ENCODE results near the gene CMTM4.

The CMTM4 gene

GRCh38 chr16:66698046-66698445 lies 1.5 kb upstream of the CMTM4 start:
- Histone ChIP-seq H3K4me3 (replicated peaks; ENCODE audit: insufficient read depth, low read length) (no peak overlapping the region), H3K27ac (replicated peaks) (no peak overlapping the region)
- TF ChIP-seq GABPA (IDR thresholded peaks at IDR 0.05; ENCODE audit: low read depth) (no peak), SPI1 (IDR thresholded peaks at IDR 0.05; ENCODE audit: borderline replicate concordance, low read depth) (no peak), POLR2AphosphoS5 (IDR thresholded peaks at IDR 0.05; ENCODE audit: low read depth) (no peak)
- TF ChIP-seq, protein P1, sequence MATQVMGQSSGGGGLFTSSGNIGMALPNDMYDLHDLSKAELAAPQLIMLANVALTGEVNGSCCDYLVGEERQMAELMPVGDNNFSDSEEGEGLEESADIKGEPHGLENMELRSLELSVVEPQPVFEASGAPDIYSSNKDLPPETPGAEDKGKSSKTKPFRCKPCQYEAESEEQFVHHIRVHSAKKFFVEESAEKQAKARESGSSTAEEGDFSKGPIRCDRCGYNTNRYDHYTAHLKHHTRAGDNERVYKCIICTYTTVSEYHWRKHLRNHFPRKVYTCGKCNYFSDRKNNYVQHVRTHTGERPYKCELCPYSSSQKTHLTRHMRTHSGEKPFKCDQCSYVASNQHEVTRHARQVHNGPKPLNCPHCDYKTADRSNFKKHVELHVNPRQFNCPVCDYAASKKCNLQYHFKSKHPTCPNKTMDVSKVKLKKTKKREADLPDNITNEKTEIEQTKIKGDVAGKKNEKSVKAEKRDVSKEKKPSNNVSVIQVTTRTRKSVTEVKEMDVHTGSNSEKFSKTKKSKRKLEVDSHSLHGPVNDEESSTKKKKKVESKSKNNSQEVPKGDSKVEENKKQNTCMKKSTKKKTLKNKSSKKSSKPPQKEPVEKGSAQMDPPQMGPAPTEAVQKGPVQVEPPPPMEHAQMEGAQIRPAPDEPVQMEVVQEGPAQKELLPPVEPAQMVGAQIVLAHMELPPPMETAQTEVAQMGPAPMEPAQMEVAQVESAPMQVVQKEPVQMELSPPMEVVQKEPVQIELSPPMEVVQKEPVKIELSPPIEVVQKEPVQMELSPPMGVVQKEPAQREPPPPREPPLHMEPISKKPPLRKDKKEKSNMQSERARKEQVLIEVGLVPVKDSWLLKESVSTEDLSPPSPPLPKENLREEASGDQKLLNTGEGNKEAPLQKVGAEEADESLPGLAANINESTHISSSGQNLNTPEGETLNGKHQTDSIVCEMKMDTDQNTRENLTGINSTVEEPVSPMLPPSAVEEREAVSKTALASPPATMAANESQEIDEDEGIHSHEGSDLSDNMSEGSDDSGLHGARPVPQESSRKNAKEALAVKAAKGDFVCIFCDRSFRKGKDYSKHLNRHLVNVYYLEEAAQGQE (IDR thresholded peaks at IDR 0.05; ENCODE audit: insufficient replicate concordance, low read depth): no peak
- TF ChIP-seq, protein P2, sequence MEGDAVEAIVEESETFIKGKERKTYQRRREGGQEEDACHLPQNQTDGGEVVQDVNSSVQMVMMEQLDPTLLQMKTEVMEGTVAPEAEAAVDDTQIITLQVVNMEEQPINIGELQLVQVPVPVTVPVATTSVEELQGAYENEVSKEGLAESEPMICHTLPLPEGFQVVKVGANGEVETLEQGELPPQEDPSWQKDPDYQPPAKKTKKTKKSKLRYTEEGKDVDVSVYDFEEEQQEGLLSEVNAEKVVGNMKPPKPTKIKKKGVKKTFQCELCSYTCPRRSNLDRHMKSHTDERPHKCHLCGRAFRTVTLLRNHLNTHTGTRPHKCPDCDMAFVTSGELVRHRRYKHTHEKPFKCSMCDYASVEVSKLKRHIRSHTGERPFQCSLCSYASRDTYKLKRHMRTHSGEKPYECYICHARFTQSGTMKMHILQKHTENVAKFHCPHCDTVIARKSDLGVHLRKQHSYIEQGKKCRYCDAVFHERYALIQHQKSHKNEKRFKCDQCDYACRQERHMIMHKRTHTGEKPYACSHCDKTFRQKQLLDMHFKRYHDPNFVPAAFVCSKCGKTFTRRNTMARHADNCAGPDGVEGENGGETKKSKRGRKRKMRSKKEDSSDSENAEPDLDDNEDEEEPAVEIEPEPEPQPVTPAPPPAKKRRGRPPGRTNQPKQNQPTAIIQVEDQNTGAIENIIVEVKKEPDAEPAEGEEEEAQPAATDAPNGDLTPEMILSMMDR (IDR thresholded peaks at IDR 0.05; ENCODE audit: insufficient read depth, low read length): no peak

DNA sequence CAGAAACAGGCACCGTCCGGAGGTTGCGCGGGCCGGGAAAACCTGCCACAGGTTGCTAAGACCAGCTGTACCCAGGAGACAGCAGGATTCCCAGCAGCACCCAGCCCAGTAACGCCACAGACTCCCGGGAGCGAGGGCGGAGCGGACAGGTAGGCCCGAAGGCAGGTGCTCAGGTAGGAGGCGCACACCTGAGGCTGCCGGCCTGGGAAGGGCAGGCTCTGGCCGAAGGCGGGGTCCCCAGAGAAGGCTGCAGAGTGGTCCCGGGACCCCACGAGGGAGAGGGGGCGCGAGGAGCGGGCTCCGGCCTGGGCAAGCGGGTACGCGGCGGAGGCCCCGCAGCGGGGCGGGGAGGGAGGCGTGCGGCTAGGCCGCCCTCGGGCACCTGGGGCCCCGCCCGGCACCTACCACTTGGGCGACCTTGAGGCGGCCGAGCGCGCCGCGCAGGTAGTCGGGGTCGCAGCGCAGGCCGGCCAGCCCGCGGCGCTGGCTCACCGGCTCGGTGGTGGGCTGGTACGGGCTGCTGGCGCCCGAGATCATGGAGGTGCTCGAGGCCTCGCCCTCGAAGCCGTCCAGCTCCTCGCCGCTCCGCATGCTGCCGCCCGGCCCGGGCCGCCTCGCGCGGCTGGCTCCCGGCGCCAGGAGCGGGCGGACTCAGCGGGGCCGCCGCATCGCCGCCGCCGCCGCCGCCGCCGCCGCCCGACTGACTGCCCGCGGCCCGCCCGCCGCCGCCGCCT lies 441 bp downstream of the CMTM4 start:
- TF ChIP-seq POLR2AphosphoS5 (IDR thresholded peaks at IDR 0.05; ENCODE audit: low read depth): no peak
- TF ChIP-seq, protein P2 (IDR thresholded peaks at IDR 0.05; ENCODE audit: insufficient read depth, low read length): no peak
- TF ChIP-seq, protein P1 (IDR thresholded peaks at IDR 0.05; ENCODE audit: insufficient replicate concordance, low read depth): no peak
- no peak for TF ChIP-seq GABPA (IDR thresholded peaks at IDR 0.05; ENCODE audit: low read depth)
- no peak for TF ChIP-seq SPI1 (IDR thresholded peaks at IDR 0.05; ENCODE audit: borderline replicate concordance, low read depth)
- H3K4me3 ChIP-seq (replicated peaks; ENCODE audit: insufficient read depth, low read length): peak overlapping the region; percentile 68
- DNase-seq (ENCODE audit: low read depth in 1 of 2, low spot score in 1 of 2): no peak
- H3K27ac ChIP-seq (replicated peaks): peak overlapping the region; percentile 47
- H3K27me3 ChIP-seq (ENCODE audit: insufficient read depth, poor library complexity, severe bottlenecking): no peaks in the 10 kb centered on the region

More at GRCh38 chr16:66698046-66698445, 1.5 kb upstream of the CMTM4 start:
- DNase-seq (ENCODE audit: low read depth in 1 of 2, low spot score in 1 of 2): no peak
- H3K27me3 ChIP-seq (ENCODE audit: insufficient read depth, poor library complexity, severe bottlenecking): no peaks in the 10 kb centered on the region

GRCh38 chr16:66695471-66695934 lies 1.0 kb downstream of the CMTM4 start:
- no peaks in the 10 kb centered on the region for H3K27me3 ChIP-seq (ENCODE audit: insufficient read depth, poor library complexity, severe bottlenecking)
- peak in 1 of 2 experiments; percentile 73 for DNase-seq (ENCODE audit: low read depth in 1 of 2, low spot score in 1 of 2)
- peak overlapping the region; percentile 68 for H3K4me3 ChIP-seq (replicated peaks; ENCODE audit: insufficient read depth, low read length)
- TF ChIP-seq, protein P1 (IDR thresholded peaks at IDR 0.05; ENCODE audit: insufficient replicate concordance, low read depth): no peak
- TF ChIP-seq, protein P2 (IDR thresholded peaks at IDR 0.05; ENCODE audit: insufficient read depth, low read length): no peak
- TF ChIP-seq POLR2AphosphoS5 (IDR thresholded peaks at IDR 0.05; ENCODE audit: low read depth): no peak
- no peak for TF ChIP-seq GABPA (IDR thresholded peaks at IDR 0.05; ENCODE audit: low read depth)
- H3K27ac ChIP-seq (replicated peaks): peak overlapping the region; percentile 47

All from HL-60 (cell line).